ENCODE measurements around the gene NCKAP5.

NCKAP5 gene

DNA sequence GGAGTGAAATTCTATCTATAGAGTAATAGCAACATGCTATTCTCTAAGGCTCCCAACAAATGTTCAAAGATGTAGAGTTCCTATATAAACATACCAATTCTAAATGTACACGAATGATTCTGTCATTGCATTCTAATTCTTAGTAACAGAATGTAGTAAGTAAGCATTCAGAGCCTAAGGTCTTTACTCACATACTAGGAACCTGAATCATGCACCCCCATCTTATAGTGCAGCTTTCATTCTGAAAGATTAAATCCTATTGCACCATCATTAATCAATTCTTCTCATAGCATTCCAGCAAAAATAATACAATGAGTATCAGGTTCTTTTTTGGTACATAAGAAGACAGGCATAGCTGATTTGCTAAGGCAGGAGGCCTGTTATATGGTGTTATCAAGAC, 230.0 kb downstream of the NCKAP5 start:
- no peaks in the 10 kb centered on the region for H3K36me3 ChIP-seq
- no peak overlapping the region for H3K4me3 ChIP-seq (ENCODE audit: low read depth, low read length)
- TF ChIP-seq, protein P1, sequence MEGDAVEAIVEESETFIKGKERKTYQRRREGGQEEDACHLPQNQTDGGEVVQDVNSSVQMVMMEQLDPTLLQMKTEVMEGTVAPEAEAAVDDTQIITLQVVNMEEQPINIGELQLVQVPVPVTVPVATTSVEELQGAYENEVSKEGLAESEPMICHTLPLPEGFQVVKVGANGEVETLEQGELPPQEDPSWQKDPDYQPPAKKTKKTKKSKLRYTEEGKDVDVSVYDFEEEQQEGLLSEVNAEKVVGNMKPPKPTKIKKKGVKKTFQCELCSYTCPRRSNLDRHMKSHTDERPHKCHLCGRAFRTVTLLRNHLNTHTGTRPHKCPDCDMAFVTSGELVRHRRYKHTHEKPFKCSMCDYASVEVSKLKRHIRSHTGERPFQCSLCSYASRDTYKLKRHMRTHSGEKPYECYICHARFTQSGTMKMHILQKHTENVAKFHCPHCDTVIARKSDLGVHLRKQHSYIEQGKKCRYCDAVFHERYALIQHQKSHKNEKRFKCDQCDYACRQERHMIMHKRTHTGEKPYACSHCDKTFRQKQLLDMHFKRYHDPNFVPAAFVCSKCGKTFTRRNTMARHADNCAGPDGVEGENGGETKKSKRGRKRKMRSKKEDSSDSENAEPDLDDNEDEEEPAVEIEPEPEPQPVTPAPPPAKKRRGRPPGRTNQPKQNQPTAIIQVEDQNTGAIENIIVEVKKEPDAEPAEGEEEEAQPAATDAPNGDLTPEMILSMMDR (IDR thresholded peaks at IDR 0.05; ENCODE audit: low read depth, low read length) = no peak
- no peaks in the 10 kb centered on the region for H3K9me3 ChIP-seq (ENCODE audit: severe bottlenecking)
- H3K27ac ChIP-seq = no peak overlapping the region
- no peaks in the 10 kb centered on the region for H3K27me3 ChIP-seq (ENCODE audit: insufficient read depth, low read depth, severe bottlenecking)
- no peak for DNase-seq

DNA sequence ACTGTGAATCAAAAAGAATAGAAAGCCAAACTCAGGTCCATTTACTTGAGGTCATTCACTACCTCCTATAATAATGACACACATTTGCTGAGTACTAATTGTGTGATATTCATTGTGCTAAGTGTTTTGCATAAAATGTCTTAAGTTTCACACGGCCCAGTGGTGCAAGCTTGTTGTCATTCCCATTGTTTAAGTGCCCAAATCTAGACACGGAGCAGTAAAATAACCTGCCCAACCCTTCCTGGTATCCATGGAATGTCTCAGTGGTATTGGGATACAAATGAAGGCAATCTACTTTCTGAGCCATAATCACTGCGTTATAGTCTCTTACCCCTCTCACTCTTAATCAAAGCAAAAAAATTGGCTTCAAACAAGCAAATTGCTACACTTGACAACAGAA, 233.3 kb downstream of the NCKAP5 start:
- TF ChIP-seq, protein P1 (IDR thresholded peaks at IDR 0.05; ENCODE audit: low read depth, low read length) = no peak
- Histone ChIP-seq H3K4me3 (ENCODE audit: low read depth, low read length) (no peak overlapping the region), H3K9me3 (ENCODE audit: severe bottlenecking) (no peaks in the 10 kb centered on the region), H3K27ac (no peak overlapping the region), H3K36me3 (no peaks in the 10 kb centered on the region), H3K27me3 (ENCODE audit: insufficient read depth, low read depth, severe bottlenecking) (no peaks in the 10 kb centered on the region)
- no peak for DNase-seq

DNA sequence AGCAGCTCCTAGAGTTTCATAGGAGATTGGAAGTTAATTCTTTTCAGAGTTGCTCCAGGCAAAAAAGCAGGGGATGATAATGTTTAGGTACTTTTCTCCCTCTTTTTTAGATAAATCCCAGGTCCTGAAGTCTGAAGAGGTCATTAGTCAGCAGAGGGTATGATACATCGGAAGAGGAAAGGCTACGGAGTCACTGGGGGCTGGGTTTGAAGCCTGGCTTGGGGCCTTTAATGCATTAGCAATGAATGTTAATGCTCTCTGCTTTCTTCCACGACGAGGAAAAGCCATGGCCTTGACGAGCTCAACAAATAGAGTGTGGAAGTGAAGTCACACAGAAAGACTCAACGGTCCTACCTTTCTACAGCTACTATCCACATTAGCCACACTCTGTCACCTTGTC, 235.1 kb downstream of the NCKAP5 start:
- DNase-seq = no peak
- Histone ChIP-seq H3K4me3 (ENCODE audit: low read depth, low read length) (no peak overlapping the region), H3K36me3 (no peaks in the 10 kb centered on the region), H3K9me3 (ENCODE audit: severe bottlenecking) (no peaks in the 10 kb centered on the region), H3K27ac (no peak overlapping the region), H3K27me3 (ENCODE audit: insufficient read depth, low read depth, severe bottlenecking) (no peaks in the 10 kb centered on the region)
- TF ChIP-seq, protein P1 (IDR thresholded peaks at IDR 0.05; ENCODE audit: low read depth, low read length) = no peak

DNA sequence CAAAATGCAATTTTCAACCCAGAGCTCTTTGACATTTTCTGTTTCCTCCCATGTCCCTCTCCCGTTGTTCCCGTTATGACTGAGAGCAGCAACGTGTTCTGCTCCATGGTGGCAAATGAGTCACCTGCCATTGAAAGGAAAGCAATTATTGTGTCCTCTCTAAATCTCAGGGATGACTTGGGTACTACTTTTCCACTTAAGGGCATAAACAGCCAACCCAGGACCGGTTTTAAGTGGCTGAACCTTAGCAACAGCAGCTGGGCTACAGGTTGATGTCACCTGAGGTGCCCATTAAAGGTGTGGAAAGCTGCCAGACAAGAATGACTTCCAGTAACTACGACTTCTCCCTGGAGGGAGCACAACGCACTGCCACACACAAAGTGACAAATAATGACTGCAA, 236.8 kb downstream of the NCKAP5 start:
- TF ChIP-seq, protein P1 (IDR thresholded peaks at IDR 0.05; ENCODE audit: low read depth, low read length) = no peak
- no peak for DNase-seq
- no peak overlapping the region for H3K27ac ChIP-seq

DNA sequence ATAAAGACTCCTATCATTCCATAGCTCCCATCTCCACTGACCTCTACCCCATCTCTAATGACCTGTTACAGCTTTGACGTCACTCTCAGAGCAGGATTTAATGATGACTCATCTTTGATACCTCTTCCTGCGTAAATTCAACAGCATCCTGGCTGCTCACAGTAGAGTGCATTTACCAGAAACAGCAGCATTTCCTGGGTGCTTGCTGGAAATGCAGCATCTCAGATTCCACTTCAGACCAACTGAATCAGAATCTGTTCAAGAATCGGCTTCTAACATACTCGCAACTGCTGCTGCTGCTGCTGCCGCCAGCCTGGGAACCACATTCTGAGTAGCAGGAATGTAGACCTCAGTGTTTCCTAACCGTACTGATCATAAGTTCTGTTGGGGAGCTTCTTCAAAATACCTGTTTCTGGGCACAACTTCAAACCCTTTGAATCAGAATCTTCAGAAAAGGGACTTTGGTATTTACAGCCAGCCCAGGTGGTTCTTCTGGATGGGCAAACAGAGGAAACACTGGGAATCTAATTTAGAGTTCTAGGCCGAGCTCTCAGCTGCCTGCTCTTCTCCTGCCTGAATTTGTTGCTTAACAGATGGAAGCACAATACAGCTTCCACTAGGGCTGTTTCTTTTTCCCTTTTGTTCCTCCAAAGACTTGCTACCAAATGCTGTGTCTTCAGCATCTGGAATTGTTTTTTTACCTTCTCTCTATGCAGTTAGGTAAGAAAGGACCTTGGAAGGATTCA, 241.4 kb downstream of the NCKAP5 start:
- Histone ChIP-seq H3K27ac (no peak overlapping the region), H3K27me3 (ENCODE audit: insufficient read depth, low read depth, severe bottlenecking) (no peaks in the 10 kb centered on the region), H3K4me3 (ENCODE audit: low read depth, low read length) (no peak overlapping the region), H3K36me3 (no peaks in the 10 kb centered on the region), H3K9me3 (ENCODE audit: severe bottlenecking) (no peaks in the 10 kb centered on the region)
- TF ChIP-seq, protein P1 (IDR thresholded peaks at IDR 0.05; ENCODE audit: low read depth, low read length) = no peak
- no peak for DNase-seq

More for the DNA sequence above, 236.8 kb downstream of the NCKAP5 start:
- Histone ChIP-seq H3K27me3 (ENCODE audit: insufficient read depth, low read depth, severe bottlenecking) (no peaks in the 10 kb centered on the region), H3K4me3 (ENCODE audit: low read depth, low read length) (no peak overlapping the region), H3K9me3 (ENCODE audit: severe bottlenecking) (no peaks in the 10 kb centered on the region), H3K36me3 (no peaks in the 10 kb centered on the region)

DNA sequence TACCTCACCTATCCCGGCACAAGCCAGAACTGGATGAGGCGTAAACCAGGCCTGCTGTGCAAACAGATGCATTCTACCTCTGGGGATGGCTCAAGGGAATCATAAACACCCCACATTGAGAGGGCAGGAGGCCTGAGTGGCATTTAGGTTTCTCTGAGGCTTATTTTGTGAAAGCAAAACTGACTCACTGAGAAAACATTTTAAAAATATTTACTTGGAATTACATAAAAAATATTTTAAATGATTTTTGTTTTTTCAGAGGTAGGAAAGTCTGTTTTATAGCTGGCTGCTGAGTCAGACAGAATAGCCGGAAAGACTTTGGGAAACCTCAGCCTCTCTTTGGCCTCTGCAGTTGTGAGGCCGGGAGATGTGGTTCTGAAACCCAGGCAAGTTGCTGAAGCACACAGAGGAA, 244.1 kb downstream of the NCKAP5 start:
- no peak for DNase-seq
- no peaks in the 10 kb centered on the region for H3K9me3 ChIP-seq (ENCODE audit: severe bottlenecking)
- H3K27ac ChIP-seq = no peak overlapping the region
- no peaks in the 10 kb centered on the region for H3K36me3 ChIP-seq
- H3K4me3 ChIP-seq (ENCODE audit: low read depth, low read length) = no peak overlapping the region
- TF ChIP-seq, protein P1 (IDR thresholded peaks at IDR 0.05; ENCODE audit: low read depth, low read length) = no peak
- H3K27me3 ChIP-seq (ENCODE audit: insufficient read depth, low read depth, severe bottlenecking) = no peaks in the 10 kb centered on the region

Measured in WERI-Rb-1 (cell line).